ENCODE results near the gene DNAAF8.
"Not testable (repeated sequence)": the region's sequence is repeated elsewhere in the genome, so short reads cannot be mapped to it uniquely, and the experiment has no call there.

Gene DNAAF8

GRCh38 chr16:4724661-4725270 is 9.6 kb upstream of the DNAAF8 start:
- no peak for DNase-seq

GRCh38 chr16:4726616-4727015 is 7.7 kb upstream of the DNAAF8 start:
- no peak for DNase-seq

DNA sequence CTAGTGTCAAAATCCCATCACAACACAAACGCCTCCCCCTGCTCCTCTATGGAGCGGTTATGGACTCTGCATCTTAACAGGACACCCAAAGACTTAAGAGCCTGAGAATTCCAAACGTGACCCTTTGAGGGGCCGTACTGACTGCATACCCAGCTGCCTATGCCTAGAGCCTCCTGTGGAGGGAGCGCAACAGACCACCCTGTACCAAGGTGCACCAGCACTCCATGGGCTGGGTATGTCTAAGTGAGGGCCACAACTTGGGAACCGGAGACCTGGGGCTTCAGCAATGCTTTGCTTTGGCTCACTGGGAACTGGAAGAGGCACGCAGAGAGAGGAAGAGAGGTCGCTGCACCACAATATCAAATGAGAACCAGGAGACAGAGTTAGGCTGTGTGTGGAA is 5.7 kb upstream of the DNAAF8 start:
- DNase-seq = no peak

- DNase-seq = no peak
Observed at GRCh38 chr16:4729876-4730275, 4.5 kb upstream of the DNAAF8 start.

GRCh38 chr16:4733211-4733742 is 1.1 kb upstream of the DNAAF8 start:
- DNase-seq = no peak

DNA sequence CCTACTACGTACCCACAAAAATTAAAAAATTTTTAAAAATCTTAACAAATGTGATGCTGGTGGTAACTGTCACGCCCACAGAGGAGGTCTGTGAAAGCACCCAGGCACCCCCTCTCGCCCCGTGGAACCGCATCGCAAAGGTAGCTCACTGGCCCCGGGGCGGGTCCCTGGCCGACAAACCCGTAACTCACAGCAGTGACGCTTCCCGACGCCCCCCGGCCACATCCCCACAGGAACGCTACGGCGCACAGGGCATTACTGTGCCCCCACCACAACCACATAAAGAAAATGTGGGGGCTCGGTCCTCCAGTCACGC is 632 bp upstream of the DNAAF8 start:
- peak; percentile 16 for DNase-seq

GRCh38 chr16:4734730-4735535 is 596 bp downstream of the DNAAF8 start:
- peak; percentile 94 for DNase-seq

DNA sequence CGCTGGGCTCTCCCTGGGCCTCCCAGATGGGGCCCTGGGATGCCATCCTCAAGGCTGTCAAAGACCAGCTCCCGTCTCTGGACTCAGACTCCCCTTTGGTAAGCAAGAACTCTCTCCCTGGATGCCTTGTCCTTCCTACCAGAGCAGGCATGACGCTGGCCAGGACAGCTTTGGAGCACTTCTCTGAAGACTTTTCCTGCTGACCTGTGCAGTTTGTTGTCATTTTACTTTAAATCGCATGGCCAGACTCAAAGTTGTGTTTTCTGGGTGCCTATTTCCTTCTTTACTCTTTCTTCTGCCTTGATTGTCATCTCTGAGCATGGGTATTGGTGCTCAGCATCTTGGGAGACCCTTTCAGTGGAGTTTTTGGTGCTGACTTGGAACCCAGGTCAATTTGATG is 2.2 kb downstream of the DNAAF8 start:
- no peak for DNase-seq

DNA sequence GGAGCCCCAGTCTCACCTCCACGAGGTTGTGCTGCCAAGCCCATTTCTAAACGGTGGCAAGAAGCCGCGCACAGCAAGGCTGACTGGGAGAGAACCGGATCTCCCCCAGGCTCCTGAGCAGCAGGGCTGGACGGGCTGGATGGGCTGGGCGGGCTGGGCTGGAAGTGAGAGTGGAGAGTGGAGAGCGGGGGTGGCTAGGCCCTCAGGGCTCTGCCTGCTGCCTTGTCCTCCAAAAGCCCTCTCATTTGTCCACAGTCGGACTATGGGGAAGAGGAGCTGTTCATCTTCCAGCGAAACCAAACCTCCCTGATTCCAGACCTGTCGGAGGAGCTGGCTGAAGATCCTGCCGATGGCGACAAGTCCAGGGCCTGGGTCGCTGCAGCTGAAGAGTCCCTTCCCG is 3.2 kb downstream of the DNAAF8 start:
- no peak for DNase-seq

- DNase-seq = not testable (repeated sequence)
Observed at GRCh38 chr16:4738370-4738769, 4.0 kb downstream of the DNAAF8 start.

DNA sequence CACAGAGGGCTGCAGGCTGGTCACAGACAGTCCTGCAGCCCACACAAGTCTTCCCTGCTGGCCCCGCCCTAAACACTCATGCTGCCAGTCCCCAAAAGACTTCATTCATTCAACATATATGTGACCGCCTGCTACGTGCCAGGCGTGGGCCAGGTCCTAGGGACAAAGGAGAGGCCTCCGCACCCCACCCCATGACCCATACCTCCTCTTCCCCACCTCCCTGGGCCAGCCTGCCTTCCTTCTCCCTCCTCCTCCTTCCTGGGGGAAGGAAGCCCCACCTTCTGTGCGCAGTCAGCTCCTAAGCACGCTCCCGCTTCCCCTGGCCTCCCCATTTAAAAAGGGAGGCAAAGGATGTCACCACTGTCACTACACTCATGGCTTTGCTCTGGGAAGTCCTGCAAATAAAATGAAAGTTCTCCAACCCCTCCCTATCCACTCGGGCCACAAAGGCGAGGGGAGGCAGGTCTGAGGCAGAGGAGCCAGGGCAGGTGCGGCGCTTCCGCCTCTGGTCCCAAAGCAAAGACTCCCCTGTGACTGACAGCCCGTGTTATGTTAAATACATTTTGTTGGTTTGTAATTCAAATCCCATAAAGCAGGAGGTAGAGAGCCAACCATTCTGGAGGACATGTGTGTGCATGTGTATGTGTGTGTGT is 9.0 kb downstream of the DNAAF8 start:
- no peak for DNase-seq

GRCh38 chr16:4744555-4745273 is 10.4 kb downstream of the DNAAF8 start:
- DNase-seq = no peak

DNA sequence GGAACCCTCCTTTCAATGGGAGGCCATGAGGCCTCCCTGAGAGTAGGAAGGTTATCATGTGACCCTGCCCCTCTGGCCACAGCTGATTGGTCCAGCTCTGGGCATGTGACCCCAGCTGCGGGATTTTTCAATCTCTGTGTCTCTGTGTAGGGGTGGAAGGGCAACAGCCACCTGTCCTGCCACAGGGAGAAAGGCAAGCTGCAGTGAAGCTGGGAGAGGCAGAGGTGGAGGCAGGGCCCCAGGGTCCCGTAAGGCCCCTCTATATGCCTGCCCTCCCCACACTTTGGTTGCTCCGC is 10.9 kb downstream of the DNAAF8 start:
- no peak for DNase-seq

DNA sequence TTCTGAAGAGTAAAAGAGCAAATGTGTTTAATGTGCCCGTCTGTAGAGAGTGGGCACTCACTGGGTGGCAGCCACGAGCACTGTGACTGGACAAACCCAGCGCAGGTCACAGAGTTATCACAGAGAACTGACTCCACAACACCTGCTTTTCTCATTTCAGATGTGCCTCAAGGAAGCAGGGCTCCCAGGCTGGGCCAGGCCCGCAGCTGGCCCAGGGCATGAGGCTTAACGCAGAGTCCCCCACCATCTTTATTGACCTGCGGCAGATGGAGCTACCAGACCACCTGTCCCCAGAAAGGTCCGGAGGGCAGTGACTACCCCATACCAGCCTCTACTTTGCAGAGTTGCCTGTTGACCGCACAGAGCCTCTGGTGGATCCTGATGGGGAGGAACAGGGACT is 11.9 kb downstream of the DNAAF8 start:
- DNase-seq = no peak

DNA sequence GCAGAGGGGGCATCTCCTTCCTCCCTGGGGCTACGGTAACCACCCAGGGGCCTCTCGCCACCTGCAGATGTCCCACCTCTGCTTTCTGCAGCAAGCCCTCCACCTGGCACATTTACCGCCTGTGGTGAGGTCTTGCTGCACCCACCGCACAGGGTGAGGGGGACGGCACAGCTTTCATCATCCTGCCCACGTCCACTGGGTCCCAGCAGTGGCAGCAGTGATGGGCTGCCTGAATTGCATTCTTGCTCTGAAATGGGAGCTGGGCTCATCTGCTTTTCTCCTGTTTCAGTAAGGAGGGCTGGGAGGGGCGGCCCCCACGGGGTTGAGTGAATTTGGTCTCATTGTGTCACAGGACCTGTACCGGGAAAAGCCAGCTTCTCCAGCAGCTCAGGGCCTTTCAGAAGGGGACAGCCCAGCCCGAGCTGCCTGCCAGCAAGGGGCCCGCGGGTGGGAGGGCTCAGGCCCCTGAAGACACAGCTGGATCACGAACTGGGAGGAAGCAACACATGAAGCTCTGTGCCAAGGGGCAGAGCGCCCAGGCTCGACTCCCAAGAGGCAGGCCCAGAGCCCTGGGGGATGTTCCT is 12.7 kb downstream of the DNAAF8 start:
- no peak for DNase-seq

DNA sequence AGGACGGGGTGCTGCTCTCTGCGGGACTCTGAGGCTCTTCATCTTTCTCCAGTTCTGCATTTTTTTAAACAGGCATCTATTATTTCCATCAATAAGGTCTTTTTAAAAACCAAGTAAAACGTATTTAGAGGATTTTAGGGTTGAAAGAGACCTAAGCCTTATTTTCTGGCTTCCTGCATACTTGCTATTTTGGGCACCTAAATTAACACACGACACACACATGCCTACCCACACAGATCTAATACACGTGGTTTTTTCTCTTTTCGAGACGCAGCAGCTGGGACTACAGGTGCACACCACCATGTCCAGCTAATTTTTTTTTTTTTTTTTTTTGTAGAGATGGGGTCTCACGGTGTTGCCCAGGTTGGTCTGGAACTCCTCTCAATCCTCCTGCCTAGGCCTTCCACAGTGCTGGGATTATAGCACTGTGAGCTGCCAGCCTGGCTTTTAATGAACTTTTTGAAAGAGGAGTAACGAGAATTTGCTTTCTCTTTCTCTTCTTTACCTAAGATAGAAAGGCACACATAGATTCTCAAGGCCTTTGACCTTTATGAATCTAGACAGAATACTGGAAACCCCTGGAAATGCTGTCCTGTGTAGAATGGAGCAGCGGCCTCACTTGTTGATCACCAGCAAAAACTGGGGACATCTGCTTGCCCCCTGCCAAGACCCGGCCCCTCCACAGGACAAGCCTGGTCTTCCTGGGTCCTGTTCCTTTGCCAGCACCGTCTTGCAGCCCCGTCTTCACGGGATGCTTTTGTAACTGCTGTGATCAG is 13.8 kb downstream of the DNAAF8 start:
- DNase-seq = no peak

DNA sequence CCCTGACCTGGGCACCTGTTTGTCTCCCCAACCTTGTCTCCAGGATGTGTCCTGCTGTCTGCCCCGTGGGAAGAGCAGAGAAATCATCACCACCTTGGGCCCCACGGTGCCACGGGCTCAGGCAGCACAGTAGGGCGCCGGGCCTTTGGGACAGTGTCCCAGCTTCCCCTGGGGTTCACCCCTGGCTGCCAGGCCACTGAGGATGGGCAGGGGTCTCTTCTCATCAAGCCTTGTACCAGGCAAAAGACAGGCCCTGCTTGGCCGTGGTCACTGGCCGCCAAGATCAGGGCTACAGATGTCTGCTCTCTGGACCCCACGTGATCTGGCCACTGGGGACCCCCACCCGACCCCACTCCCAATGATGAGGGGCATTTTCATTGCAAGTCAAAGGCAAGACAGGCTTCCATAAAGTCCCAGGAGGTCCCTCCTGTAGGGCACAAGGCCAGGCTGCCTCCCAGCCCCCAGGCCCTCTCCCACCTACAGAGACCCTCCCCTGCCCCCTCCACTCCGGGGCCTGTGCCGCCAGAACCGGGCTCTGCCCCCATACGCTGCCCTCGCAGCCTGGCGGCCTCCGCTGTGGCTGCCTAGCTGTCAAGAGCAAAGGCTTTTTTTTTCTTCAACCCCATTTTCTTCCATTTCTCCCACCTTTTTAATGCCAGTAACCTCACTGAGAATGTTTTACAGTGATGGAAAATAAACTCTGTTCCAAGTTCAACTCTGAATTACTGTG is 14.5 kb downstream of the DNAAF8 start:
- DNase-seq = no peak

DNA sequence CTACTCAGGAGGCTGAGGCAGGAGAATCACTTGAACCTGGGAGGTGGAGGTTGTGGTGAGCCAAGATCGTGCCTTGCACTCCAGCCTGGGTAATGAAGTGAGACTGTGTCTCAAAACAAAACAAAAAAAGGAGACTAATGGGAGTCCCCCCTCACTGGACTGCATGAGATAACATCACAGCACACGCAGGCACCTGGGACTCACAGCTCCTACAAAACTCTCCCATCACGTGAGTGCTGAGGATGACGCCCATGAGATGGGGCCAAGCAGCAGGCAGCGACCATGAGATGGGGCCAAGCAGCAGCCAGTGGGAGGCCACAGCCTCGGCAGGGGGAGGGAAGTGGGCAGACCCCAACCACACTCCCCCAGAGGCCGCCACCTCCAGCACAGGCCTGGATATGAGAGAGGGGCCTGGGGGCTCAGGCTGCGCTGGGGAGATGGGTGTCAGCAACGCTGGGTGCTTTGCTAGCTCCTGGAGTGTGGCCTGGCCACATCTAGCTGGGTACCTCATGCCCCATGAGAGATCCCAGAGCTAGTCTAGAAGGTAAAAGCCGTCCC is 15.4 kb downstream of the DNAAF8 start:
- no peak for DNase-seq

DNA sequence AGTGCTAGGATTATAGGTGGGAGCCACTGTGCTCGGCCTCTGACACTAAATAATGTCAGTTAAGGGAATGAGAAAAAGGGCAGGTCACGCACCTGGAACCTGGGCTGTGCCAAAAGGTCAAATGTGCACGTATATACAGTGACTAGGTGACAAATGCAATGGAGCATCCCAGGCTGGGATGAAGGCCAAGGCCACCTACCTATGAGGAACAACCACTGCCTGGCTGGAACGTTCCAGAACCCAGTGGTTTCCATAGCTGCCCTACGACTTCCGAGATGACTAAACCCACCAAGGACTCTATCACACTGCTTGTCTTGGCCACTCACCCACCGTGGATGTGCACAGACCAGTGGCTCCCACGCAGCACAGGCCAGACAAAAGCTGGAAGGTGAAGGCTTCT is 16.6 kb downstream of the DNAAF8 start:
- no peak for DNase-seq

- DNase-seq = no peak
Observed at GRCh38 chr16:4752351-4753100, 18.2 kb downstream of the DNAAF8 start.

- no peak for DNase-seq
Observed at GRCh38 chr16:4753227-4753626, 18.9 kb downstream of the DNAAF8 start.
